HCT116 (cell line): ENCODE results near the gene AVL9. TPM values are rescaled to one million over a fixed set of nuclear protein-coding genes. Genes with fewer than 3 reads are reported as not detected.

ENCODE experiments used
- ATAC-seq: fragments of 200-7000 bp; cut with Tn5 transposase; 2 replicates; pipeline ENCODE4 v1.9.1; 2020; ENCODE audit warnings: mild to moderate bottlenecking, moderate library complexity
- BruUV-seq: library from RNA; stranded (reverse); fragments of 400-500 nt; replicated peaks from 2 replicates; lab custom pipeline; 2021; lab: Mats Ljungman, UMichigan
- CTCF ChIA-PET: fragments of 300-600 bp; sonication (Branson Sonifier 250); formaldehyde crosslinking; loops from one replicate; lab custom pipeline; 2021; ENCODE audit warnings: antibody characterized with exemption; lab: Charles Lee
- POLR2A ChIA-PET: fragments of 300-600, 350-600 bp; sonication (Branson Sonifier 250); formaldehyde crosslinking; loops from one replicate; lab custom pipeline; 2021; ENCODE audit warnings: antibody characterized with exemption; lab: Charles Lee
- RAD21 ChIA-PET, 2 experiments: fragments of 300-600 bp; sonication (Branson Sonifier 250); formaldehyde crosslinking; loops; one replicate each; lab custom pipeline; 2023; ENCODE audit warnings: low total read pairs in 2 of 2; ENCODE audit not compliant: uncharacterized antibody in 2 of 2, unreplicated experiment in 2 of 2, low non-redundant PET in 1 of 2; lab: Charles Lee
- DNase-seq: peaks from one replicate; pipeline ENCODE4 v3.0.0-alpha.2; 2010; ENCODE audit warnings: low read depth, low spot score
- H2AFZ ChIP-seq: fragments of 200-600 bp; shearing (Covaris generic), sonication (generic); 2 replicates; pipeline ENCODE4 v1.6.1; 2017; ENCODE audit warnings: low read depth, mixed run types, mixed read lengths, antibody characterized with exemption, low read length; ENCODE audit not compliant: poor library complexity, severe bottlenecking
- H3K27ac ChIP-seq: 2 replicates; pipeline ENCODE4 v1.5.1; 2012; ENCODE audit warnings: low read depth, low read length
- H3K27me3 ChIP-seq: fragments of 200-600 bp; sonication (generic); 2 replicates; pipeline ENCODE4 v1.6.1; 2016; ENCODE audit warnings: mixed run types, low read length, mixed read lengths; ENCODE audit not compliant: insufficient read depth
- H3K36me3 ChIP-seq, 2 experiments: fragments of 200-500 bp in 1 of 2; fragments of 200-600 bp in 1 of 2; sonication (Bioruptor generic) in 1 of 2; sonication (generic) in 1 of 2; 2 replicates each; pipeline versions ENCODE4 v1.5.1 to v1.6.1; 2014 to 2016; ENCODE audit warnings: low read length in 2 of 2, inconsistent platforms in 1 of 2, mixed read lengths in 1 of 2, mixed run types in 1 of 2; ENCODE audit not compliant: insufficient read depth in 2 of 2, control insufficient read depth in 1 of 2
- H3K4me1 ChIP-seq, 2 experiments: fragments of 200-600 bp in 1 of 2; sonication (generic) in 1 of 2; 2 replicates each; pipeline versions ENCODE4 v1.5.1 to v1.6.1; 2012 to 2017; ENCODE audit warnings: low read length in 2 of 2, inconsistent platforms in 1 of 2, mild to moderate bottlenecking in 1 of 2, mixed read lengths in 1 of 2, mixed run types in 1 of 2, moderate library complexity in 1 of 2; ENCODE audit not compliant: insufficient read depth in 2 of 2, control insufficient read depth in 1 of 2
- H3K4me2 ChIP-seq: fragments of 200-600 bp; sonication (generic); 2 replicates; pipeline ENCODE4 v1.6.1; 2017; ENCODE audit warnings: mixed run types, low read length, mixed read lengths
- H3K4me3 ChIP-seq, 2 experiments: fragments of 200-600 bp in 1 of 2; sonication (generic) in 1 of 2; replicated peaks in 1 of 2; 2 replicates each; pipeline ENCODE4 v1.5.1; 2011 to 2016; ENCODE audit warnings: low read length in 2 of 2, control low read depth in 1 of 2, low read depth in 1 of 2, mild to moderate bottlenecking in 1 of 2, mixed read lengths in 1 of 2, mixed run types in 1 of 2
- H3K79me2 ChIP-seq: fragments of 200-600 bp; sonication (generic); 2 replicates; pipeline ENCODE4 v1.6.1; 2017; ENCODE audit warnings: mild to moderate bottlenecking, mixed run types, low read length, moderate library complexity, mixed read lengths; ENCODE audit not compliant: insufficient read depth
- H3K9ac ChIP-seq: fragments of 200-600 bp; sonication (generic); 2 replicates; pipeline ENCODE4 v1.6.1; 2016; ENCODE audit warnings: low read length, mixed read lengths
- H3K9me2 ChIP-seq: fragments of 200-600 bp; sonication (generic), shearing (Covaris generic); 2 replicates; pipeline ENCODE4 v1.6.1; 2017; ENCODE audit warnings: mixed run types, mild to moderate bottlenecking, moderate library complexity; ENCODE audit not compliant: insufficient read depth
- H3K9me3 ChIP-seq, 2 experiments: fragments of 200-500 bp in 1 of 2; fragments of 200-600 bp in 1 of 2; sonication (Bioruptor generic) in 1 of 2; sonication (generic) in 1 of 2; 2 replicates each; pipeline ENCODE4 v1.6.1; 2014 to 2017; ENCODE audit warnings: low read length in 2 of 2, mixed read lengths in 2 of 2, inconsistent platforms in 1 of 2, low read depth in 1 of 2, mild to moderate bottlenecking in 1 of 2, mixed run types in 1 of 2, moderate library complexity in 1 of 2; ENCODE audit not compliant: control insufficient read depth in 1 of 2, insufficient read depth in 1 of 2
- H4K20me1 ChIP-seq: fragments of 200-600 bp; sonication (generic), shearing (Covaris generic); 2 replicates; pipeline ENCODE4 v1.6.1; 2017; ENCODE audit warnings: mixed run types, mild to moderate bottlenecking, moderate library complexity; ENCODE audit not compliant: insufficient read depth
- ATF3 ChIP-seq: IDR thresholded peaks from 2 replicates; pipeline ENCODE4 v1.6.1; 2012
- EGR1 ChIP-seq: IDR thresholded peaks from 2 replicates; pipeline ENCODE4 v1.6.1; 2012; ENCODE audit warnings: low read depth
- ELF1 ChIP-seq: IDR thresholded peaks from 2 replicates; pipeline ENCODE4 v1.6.1; 2012; ENCODE audit warnings: low read depth, borderline replicate concordance
- EZH2 ChIP-seq: fragments of 200-600 bp; sonication (generic); IDR thresholded peaks from 2 replicates; pipeline ENCODE4 v1.6.1; 2017; ENCODE audit warnings: antibody characterized with exemption, mixed run types
- FOSL1 ChIP-seq: IDR thresholded peaks from 2 replicates; pipeline ENCODE4 v1.6.1; 2012; ENCODE audit warnings: low read depth
- POLR2A ChIP-seq: IDR thresholded peaks from 2 replicates; pipeline ENCODE4 v1.7.0; 2011; ENCODE audit warnings: borderline replicate concordance; ENCODE audit not compliant: insufficient read depth, insufficient read length; ENCODE audit errors: extremely low read depth
- POLR2AphosphoS5 ChIP-seq: IDR thresholded peaks from 2 replicates; pipeline ENCODE4 v1.6.1; 2011; ENCODE audit warnings: mild to moderate bottlenecking, low read depth, low read length, moderate library complexity
- RAD21 ChIP-seq: IDR thresholded peaks from 2 replicates; pipeline ENCODE4 v1.6.1; 2012; ENCODE audit warnings: low read depth, mild to moderate bottlenecking
- REST ChIP-seq: IDR thresholded peaks from 2 replicates; pipeline ENCODE4 v1.6.1; 2012; ENCODE audit warnings: low read depth
- SIN3A ChIP-seq: IDR thresholded peaks from 2 replicates; pipeline ENCODE4 v1.6.1; 2012; ENCODE audit warnings: low read depth
- SP1 ChIP-seq: IDR thresholded peaks from 2 replicates; pipeline ENCODE4 v1.6.1; 2012; ENCODE audit warnings: low read depth
- SRF ChIP-seq: IDR thresholded peaks from 2 replicates; pipeline ENCODE4 v1.6.1; 2012; ENCODE audit warnings: low read depth
- TCF7L2 ChIP-seq: IDR thresholded peaks from 2 replicates; pipeline ENCODE4 v1.7.0; 2011; ENCODE audit warnings: borderline replicate concordance, inconsistent platforms; ENCODE audit not compliant: insufficient read depth, insufficient read length; ENCODE audit errors: extremely low read depth
- ZFX ChIP-seq: fragments of 450-650 bp; IDR thresholded peaks from 2 replicates; pipeline ENCODE4 v1.6.1; 2017
- ZNF274 ChIP-seq: fragments of 200-500 bp; sonication (Bioruptor generic); IDR thresholded peaks from 2 replicates; pipeline ENCODE4 v1.6.1; 2014; ENCODE audit warnings: mild to moderate bottlenecking, low read depth, low read length, inconsistent platforms
- intact Hi-C: fragments of 100-400 bp; cut with micrococcal nuclease; formaldehyde crosslinking; loops from 2 replicates; pipeline ENCODE4 v1.10.0; 2022
- total RNA-seq: library from RNA; stranded (reverse); gene quantifications from one replicate; pipeline ENCODE4 v1.2.1, GENCODE V29; 2021; ENCODE audit not compliant: unreplicated experiment

The AVL9 gene
- total RNA-seq, 1 experiment from 2014 or later, result 89.0 TPM

- CTCF ChIA-PET, result no interaction called here
- Histone ChIP-seq H3K4me2 (no peak overlapping the region), H2AFZ (no peak overlapping the region), H3K79me2 (no peaks in the 10 kb centered on the region), H3K4me3 (no peak overlapping the region), H3K27me3 (no peaks in the 10 kb centered on the region), H3K4me1 (no peaks in the 10 kb centered on the region; a peak in 1 of 4 replicates), H4K20me1 (no peaks in the 10 kb centered on the region), H3K36me3 (peaks cover 19 to 23% of the 10 kb centered on the region in 2 experiments), H3K9ac (no peak overlapping the region), H3K27ac (no peak overlapping the region), H3K9me3 (no peaks in the 10 kb centered on the region), H3K9me2 (no peaks in the 10 kb centered on the region)
- POLR2A ChIA-PET, result no interaction called here
- no peak for TF ChIP-seq RAD21
- TF ChIP-seq POLR2A, result no peak
- TF ChIP-seq REST, result no peak
- TF ChIP-seq EZH2, result no peak
- no peak for TF ChIP-seq SP1
- no peak for TF ChIP-seq TCF7L2
- no peak for TF ChIP-seq SIN3A
- TF ChIP-seq ZFX, result no peak
- TF ChIP-seq SRF, result no peak
- TF ChIP-seq ATF3, result no peak
- TF ChIP-seq ELF1, result no peak
- TF ChIP-seq ZNF274, result no peak
- no peak for TF ChIP-seq FOSL1
- no peak; the same call in 1 of the 2 replicates for TF ChIP-seq POLR2AphosphoS5
- no peak for TF ChIP-seq EGR1
- DNase-seq, result no peak
- intact Hi-C loops, result no loop called here
- RAD21 ChIA-PET, result no interaction called here
- no peak for ATAC-seq
- no TSS peak for BruUV-seq
Measured at GRCh38 chr7:32586291-32587221, 91.3 kb downstream of the AVL9 start.
